Measurements from ENCODE around the gene IFT25. TPM values are rescaled to one million over a fixed set of nuclear protein-coding genes. Genes with fewer than 3 reads are reported as not detected.

The IFT25 gene
- total RNA-seq, 4 donors from 2014 or later = 17.7 to 27.1 (median 21.3) TPM

DNA sequence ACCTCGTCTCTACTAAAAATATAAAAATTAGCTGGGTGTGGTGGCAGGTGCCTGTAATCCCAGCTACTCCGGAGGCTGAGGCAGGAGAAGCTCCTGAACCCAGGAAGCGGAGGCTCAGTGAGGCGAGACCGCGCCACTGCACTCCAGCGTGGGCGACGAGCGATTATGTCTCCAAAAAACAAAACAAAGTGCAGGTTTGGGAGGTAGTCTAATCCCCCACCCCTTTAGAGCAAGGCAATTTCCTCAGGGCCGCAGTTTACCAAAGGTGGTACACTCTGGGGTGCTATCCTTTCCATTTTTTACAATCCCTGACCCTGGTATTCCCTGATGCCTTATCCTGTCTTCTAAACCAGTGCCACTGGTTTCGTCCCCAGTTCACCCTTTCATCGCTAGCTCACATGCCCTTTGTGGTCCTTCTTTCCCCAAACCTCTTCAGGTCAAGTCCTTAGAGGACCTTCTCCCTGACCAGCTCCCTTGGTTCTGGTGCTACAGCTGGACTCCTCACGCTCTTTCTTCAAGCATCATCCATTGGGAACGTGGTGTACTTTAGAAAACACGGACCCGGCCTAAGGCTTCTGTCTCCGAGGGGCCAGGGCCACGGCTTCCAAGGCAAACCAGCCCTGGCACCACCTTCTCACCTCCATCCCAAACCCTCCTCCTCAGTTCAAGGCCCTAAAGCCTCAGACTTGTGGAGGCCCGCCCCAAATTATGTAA is 873 bp downstream of the IFT25 start:
- Histone ChIP-seq H3K27me3 (no peaks in the 10 kb centered on the region), H3K36me3 (no peaks in the 10 kb centered on the region), H3K4me1 (peaks cover 0 to 62% (median 14%) of the 10 kb centered on the region in 3 donors), H3K9me3 (no peaks in the 10 kb centered on the region), H3K27ac (peak overlapping the region; percentile 51 to 98 (median 91)), H3K4me3 (peak overlapping the region; percentile 56 to 82)
- ATAC-seq = no peak
- 54 to 59% methylated on average over 16 to 19 of the region's 20 CpGs for WGBS, 2 donors (ENCODE audit: low coverage in 1 of 2)
- TF ChIP-seq POLR2AphosphoS5 (IDR thresholded peaks at IDR 0.05) = no peak
- no peak for TF ChIP-seq EP300 (IDR thresholded peaks at IDR 0.05)

DNA sequence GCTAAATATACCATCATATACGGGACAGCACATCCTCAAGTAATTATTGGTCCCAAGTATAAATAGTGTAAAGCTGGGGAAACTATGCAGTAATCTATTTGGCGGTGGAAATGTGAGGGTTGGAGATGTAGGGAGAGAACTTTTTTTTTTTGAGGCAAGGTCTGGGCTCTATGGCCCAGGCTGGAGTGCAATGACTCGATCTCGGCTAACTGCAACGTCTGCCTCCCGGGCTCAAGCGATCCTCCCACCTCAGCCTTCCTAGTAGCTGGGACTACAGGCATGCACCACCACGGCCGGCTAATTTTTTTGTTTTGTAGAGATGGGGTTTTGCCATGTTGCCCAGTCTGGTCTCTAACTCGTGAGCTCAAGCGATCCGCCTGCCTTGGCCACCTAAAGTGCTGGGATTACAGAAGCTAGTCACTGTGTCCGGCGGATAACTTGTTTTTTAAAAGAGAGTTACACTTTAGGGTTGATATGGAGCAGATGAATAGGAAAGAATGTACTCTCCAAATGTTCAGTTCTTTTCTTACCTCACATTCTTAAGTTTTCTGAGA is 1.9 kb downstream of the IFT25 start:
- no peaks in the 10 kb centered on the region for H3K9me3 ChIP-seq
- no peak for ATAC-seq

DNA sequence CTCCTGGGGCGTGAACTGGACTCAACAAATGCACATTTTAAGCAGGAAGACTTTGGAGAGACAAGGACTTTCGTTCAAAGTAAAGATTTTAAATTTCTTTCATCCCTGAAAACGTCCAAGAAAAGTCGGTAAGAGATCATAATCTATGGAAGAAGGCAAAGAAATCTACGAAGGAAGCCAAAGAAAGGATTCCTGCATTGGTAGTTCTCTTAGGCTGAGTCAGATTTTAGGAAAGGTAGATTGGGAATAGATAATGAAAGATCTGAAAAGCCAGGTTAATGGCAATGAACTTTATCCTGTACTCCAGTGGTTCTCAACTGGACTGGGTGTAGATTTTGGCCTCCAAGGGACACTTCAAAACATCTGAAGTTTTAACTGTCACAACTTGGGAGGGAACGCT is 2.4 kb downstream of the IFT25 start:
- 84 to 91% methylated on average over 4 to 6 of the region's 6 CpGs for WGBS, 2 donors (ENCODE audit: low coverage in 1 of 2)
- Histone ChIP-seq H3K4me1 (peaks cover 0 to 47% (median 14%) of the 10 kb centered on the region in 3 donors), H3K27me3 (no peaks in the 10 kb centered on the region), H3K36me3 (peaks cover 0 to 4% of the 10 kb centered on the region in 2 donors), H3K4me3 (no peak overlapping the region), H3K27ac (no peak overlapping the region), H3K9me3 (no peaks in the 10 kb centered on the region)
- no peak for TF ChIP-seq POLR2A (IDR thresholded peaks at IDR 0.05)
- no peak for TF ChIP-seq POLR2AphosphoS5 (IDR thresholded peaks at IDR 0.05)
- TF ChIP-seq, protein P1, sequence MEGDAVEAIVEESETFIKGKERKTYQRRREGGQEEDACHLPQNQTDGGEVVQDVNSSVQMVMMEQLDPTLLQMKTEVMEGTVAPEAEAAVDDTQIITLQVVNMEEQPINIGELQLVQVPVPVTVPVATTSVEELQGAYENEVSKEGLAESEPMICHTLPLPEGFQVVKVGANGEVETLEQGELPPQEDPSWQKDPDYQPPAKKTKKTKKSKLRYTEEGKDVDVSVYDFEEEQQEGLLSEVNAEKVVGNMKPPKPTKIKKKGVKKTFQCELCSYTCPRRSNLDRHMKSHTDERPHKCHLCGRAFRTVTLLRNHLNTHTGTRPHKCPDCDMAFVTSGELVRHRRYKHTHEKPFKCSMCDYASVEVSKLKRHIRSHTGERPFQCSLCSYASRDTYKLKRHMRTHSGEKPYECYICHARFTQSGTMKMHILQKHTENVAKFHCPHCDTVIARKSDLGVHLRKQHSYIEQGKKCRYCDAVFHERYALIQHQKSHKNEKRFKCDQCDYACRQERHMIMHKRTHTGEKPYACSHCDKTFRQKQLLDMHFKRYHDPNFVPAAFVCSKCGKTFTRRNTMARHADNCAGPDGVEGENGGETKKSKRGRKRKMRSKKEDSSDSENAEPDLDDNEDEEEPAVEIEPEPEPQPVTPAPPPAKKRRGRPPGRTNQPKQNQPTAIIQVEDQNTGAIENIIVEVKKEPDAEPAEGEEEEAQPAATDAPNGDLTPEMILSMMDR (IDR thresholded peaks at IDR 0.05) = no peak
- TF ChIP-seq EP300 (IDR thresholded peaks at IDR 0.05) = no peak
- ATAC-seq = no peak

More for the DNA sequence above, 1.9 kb downstream of the IFT25 start:
- Histone ChIP-seq H3K36me3 (peaks cover 0 to under 1% of the 10 kb centered on the region in 2 donors), H3K27ac (no peak overlapping the region), H3K4me1 (peaks cover 0 to 52% (median 14%) of the 10 kb centered on the region in 3 donors), H3K27me3 (no peaks in the 10 kb centered on the region), H3K4me3 (no peak overlapping the region)
- 92 to 96% methylated on average over 7 of the region's 14 CpGs for WGBS, 2 donors (ENCODE audit: low coverage in 1 of 2)
- TF ChIP-seq POLR2AphosphoS5 (IDR thresholded peaks at IDR 0.05) (no peak), POLR2A (IDR thresholded peaks at IDR 0.05) (no peak), EP300 (IDR thresholded peaks at IDR 0.05) (no peak)
- TF ChIP-seq, protein P1 (IDR thresholded peaks at IDR 0.05) = no peak

DNA sequence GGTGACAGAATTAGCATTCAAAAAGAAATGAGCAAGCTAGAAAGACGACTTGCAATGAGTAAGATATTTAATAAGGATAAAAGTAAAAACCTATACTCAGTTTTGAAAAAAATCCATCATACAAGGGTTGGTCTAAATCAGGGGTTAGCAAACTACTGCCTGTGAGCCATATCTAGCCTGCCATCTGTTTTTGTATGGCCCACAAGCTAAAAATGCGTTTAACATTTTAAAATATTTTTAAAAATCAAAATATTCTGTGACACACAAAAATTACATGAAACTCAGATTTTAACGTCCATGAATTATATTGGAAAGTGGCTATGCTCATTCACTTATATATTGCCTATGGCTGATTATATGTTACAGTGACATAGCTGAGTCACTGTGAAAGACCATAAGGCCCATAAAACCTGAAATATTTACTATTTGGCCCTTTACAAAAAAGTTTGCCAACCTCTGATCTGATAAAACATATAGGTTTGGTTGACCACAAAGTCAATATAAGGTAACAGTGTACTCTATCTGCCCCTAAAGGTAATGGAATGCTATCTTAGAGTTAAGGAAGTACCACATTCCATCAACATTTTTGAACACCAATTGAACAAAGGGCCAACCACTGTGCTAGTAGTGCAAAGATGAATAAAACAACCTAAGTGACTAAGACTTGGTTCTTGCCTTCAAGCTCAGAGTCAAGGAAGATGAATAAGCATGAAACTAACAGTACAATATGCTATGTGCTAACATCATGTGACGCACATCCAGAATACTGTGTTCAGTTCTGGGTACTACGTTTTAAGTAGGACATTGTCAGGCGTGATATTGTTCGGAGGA is 3.2 kb downstream of the IFT25 start:
- Histone ChIP-seq H3K27ac (no peak overlapping the region), H3K9me3 (no peaks in the 10 kb centered on the region), H3K27me3 (no peaks in the 10 kb centered on the region), H3K4me3 (no peak overlapping the region), H3K36me3 (peaks cover 0 to 4% of the 10 kb centered on the region in 2 donors), H3K4me1 (peaks cover 0 to 41% (median 10%) of the 10 kb centered on the region in 3 donors)
- 87 to 94% methylated on average over 7 of the region's 7 CpGs for WGBS, 2 donors (ENCODE audit: low coverage in 1 of 2)
- ATAC-seq = no peak
- TF ChIP-seq, protein P1 (IDR thresholded peaks at IDR 0.05) = no peak
- no peak for TF ChIP-seq POLR2AphosphoS5 (IDR thresholded peaks at IDR 0.05)
- no peak for TF ChIP-seq POLR2A (IDR thresholded peaks at IDR 0.05)
- no peak for TF ChIP-seq EP300 (IDR thresholded peaks at IDR 0.05)

DNA sequence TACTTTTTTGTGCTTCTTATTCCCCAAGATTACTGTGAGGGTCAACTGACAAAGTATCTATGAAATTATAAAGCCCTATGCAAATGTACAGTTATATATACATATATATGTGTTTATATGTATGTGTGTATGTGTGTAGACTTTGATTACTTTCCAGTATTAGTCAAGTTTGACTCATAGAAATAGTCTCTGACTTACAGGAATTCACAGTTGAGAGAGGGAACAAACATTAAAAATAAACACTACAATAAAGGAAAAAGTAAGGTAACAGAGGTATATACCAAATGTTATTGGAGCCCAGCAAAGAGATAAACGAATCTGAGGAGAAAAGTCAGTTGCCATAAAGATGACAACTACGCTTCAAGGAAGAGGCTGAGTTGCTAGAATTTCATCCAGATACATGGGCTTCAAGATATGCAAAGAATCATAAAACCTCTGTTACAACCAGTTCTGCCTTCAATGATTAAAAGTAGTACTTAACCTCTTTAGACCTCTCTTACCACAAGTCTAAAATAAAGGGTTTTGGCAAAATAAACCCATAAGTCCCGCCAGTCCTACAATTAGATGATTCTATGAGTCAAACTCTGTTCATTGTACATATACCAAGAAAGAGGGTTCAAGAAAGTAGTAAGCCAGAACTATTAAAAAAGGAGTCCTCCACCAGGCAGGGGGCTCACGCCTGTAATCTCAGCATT is 7.2 kb downstream of the IFT25 start:
- peaks cover 0 to 30% (median 0%) of the 10 kb centered on the region in 3 donors for H3K4me1 ChIP-seq
- no peaks in the 10 kb centered on the region for H3K9me3 ChIP-seq
- WGBS, 2 donors (ENCODE audit: low coverage in 1 of 2) = 74 to 87% methylated on average over 3 to 4 of the region's 4 CpGs
- no peaks in the 10 kb centered on the region for H3K27me3 ChIP-seq
- no peak overlapping the region for H3K4me3 ChIP-seq
- no peak for ATAC-seq
- TF ChIP-seq POLR2AphosphoS5 (IDR thresholded peaks at IDR 0.05) (no peak), EP300 (IDR thresholded peaks at IDR 0.05) (no peak), POLR2A (IDR thresholded peaks at IDR 0.05) (no peak)
- TF ChIP-seq, protein P1 (IDR thresholded peaks at IDR 0.05) = no peak
- no peak overlapping the region for H3K27ac ChIP-seq
- peaks cover 0 to 13% of the 10 kb centered on the region in 2 donors for H3K36me3 ChIP-seq

Data from gastroesophageal sphincter (tissue), 4 donors.